Measurements from ENCODE around the gene ATXN1L. TPM values are rescaled to one million over a fixed set of nuclear protein-coding genes. Genes with fewer than 3 reads are reported as not detected.
"Not testable (repeated sequence)": the region's sequence is repeated elsewhere in the genome, so short reads cannot be mapped to it uniquely, and the experiment has no call there.

Gene ATXN1L
- total RNA-seq, 1 donor from 2014 or later = 28.3 TPM

DNA sequence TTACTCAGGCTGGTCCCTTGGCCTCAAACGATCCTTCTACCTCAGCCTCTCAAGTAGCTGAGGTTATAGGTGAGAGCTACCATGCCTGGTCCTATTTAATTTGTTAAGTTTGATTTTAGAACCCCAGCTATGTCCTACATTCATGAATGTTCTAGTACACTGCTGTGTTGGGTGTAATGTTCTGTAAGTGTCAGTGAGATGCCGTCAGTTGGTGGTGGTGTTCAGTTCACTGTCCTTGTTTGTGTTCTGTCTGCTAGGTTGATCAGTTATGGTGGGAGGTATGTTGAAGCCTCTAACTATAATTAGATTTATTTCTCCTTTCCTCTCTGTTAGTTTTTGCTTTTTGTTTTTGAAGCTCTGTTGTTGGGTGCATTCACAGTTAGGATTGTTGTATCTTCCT, 57.8 kb downstream of the ATXN1L start:
- H3K4me1 Mint-ChIP-seq = peaks cover 75% of the 10 kb centered on the region
- ChIA-PET CTCF (interaction anchor here (0.5 to 1.2 kb wide), 2 partner anchors 37 to 58 kb away, joined by 3 read pairs; no protein-coding TSS in a partner anchor), POLR2A (interaction anchor here (1.4 to 1.9 kb wide), 2 partner anchors 9 to 20 kb away, joined by 7 to 13 read pairs; partner anchors contain the start of gene ZNF821)

DNA sequence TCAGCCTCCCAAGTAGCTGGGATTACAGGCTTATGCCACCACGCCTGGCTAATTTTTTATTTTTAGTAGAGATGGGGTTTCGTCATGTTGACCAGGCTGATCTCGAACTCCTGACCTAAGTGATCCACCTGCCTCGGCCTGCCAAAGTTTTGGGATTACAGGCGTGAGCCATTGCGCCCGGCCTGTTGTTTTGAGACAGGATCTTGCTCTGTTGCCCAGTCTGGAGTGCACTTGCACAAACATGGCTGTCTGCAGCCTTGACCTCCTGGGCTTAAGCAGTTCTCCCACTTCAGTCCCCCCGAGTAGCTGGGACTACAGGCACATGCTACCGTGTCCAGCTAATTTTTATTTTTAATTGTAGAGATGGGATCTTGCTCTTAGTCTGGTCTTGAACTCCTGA, 58.5 kb downstream of the ATXN1L start:
- TF ChIP-seq, protein P1, sequence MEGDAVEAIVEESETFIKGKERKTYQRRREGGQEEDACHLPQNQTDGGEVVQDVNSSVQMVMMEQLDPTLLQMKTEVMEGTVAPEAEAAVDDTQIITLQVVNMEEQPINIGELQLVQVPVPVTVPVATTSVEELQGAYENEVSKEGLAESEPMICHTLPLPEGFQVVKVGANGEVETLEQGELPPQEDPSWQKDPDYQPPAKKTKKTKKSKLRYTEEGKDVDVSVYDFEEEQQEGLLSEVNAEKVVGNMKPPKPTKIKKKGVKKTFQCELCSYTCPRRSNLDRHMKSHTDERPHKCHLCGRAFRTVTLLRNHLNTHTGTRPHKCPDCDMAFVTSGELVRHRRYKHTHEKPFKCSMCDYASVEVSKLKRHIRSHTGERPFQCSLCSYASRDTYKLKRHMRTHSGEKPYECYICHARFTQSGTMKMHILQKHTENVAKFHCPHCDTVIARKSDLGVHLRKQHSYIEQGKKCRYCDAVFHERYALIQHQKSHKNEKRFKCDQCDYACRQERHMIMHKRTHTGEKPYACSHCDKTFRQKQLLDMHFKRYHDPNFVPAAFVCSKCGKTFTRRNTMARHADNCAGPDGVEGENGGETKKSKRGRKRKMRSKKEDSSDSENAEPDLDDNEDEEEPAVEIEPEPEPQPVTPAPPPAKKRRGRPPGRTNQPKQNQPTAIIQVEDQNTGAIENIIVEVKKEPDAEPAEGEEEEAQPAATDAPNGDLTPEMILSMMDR (IDR thresholded peaks at IDR 0.05) = no peak
- Mint-ChIP-seq H3K9me3 (no peaks in the 10 kb centered on the region), H3K27ac (no peak overlapping the region), H3K4me1 (peaks cover 77% of the 10 kb centered on the region), H3K36me3 (ENCODE audit: low read depth) (peaks cover 34% of the 10 kb centered on the region), H3K4me3 (no peak overlapping the region), H3K27me3 (no peaks in the 10 kb centered on the region)
- DNase-seq (no peak), ATAC-seq (ENCODE audit: low read depth) (no peak)
- ChIA-PET POLR2A (interaction anchor here (0.7 to 1.9 kb wide), 2 partner anchors 21 to 952 kb away, joined by 3 to 13 read pairs; partner anchors contain the start of gene ZNF821), CTCF (interaction anchor here (1.2 kb wide), 1 partner anchor 57 kb away, joined by 3 read pairs; no protein-coding TSS in a partner anchor)
- intact Hi-C loops (cut with micrococcal nuclease) = no loop called here

More for the DNA sequence above, 57.8 kb downstream of the ATXN1L start:
- Mint-ChIP-seq H3K27me3 (no peaks in the 10 kb centered on the region), H3K36me3 (ENCODE audit: low read depth) (peaks cover 31% of the 10 kb centered on the region), H3K27ac (no peak overlapping the region), H3K9me3 (no peaks in the 10 kb centered on the region), H3K4me3 (no peak overlapping the region)
- DNase-seq = no peak
- no peak for ATAC-seq (ENCODE audit: low read depth)
- intact Hi-C loops (cut with micrococcal nuclease) = no loop called here
- TF ChIP-seq, protein P1 (IDR thresholded peaks at IDR 0.05) = no peak

DNA sequence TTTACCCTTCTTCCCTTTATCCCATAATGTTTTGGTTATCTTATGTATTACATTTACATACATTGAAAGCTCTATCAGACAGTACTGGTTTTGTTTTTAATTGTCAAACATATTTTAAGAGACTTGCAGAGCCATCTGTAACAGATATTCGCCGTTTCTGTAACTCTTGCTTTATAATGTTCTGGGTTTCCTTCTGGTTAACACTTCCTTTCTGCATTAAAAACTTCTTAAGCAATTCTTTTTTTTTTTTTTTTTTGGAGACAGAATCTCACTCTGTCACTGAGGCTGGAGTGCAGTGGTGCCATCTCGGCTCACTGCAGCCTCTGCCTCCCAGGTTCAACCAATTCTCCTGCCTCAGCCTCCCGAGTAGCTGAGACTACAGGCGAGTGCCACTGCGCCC, 60.0 kb downstream of the ATXN1L start:
- ATAC-seq (ENCODE audit: low read depth) = not testable (repeated sequence)

More for the DNA sequence above, 60.0 kb downstream of the ATXN1L start:
- CTCF ChIA-PET; H3K4me3 Mint-ChIP-seq; intact Hi-C loops (cut with micrococcal nuclease); H3K27me3 Mint-ChIP-seq; H3K27ac Mint-ChIP-seq; H3K9me3 Mint-ChIP-seq; DNase-seq: not testable (repeated sequence)
- peaks cover 75% of the 10 kb centered on the region for H3K4me1 Mint-ChIP-seq
- H3K36me3 Mint-ChIP-seq (ENCODE audit: low read depth) = peaks cover 38% of the 10 kb centered on the region
- POLR2A ChIA-PET = interaction anchor here (1.1 kb wide), 1 partner anchor 9 kb away, joined by 3 read pairs; no protein-coding TSS in a partner anchor

Other genes starting within 250 kb of the ATXN1L start
- not detected in 2 replicates for gene MARVELD3, start 219.8 kb upstream of the ATXN1L start, total RNA-seq
- 9.2 and 10.0 TPM in 2 replicates for gene PHLPP2, start 121.3 kb upstream of the ATXN1L start, total RNA-seq
- 112 and 120 TPM in 2 replicates for gene AP1G1, start 37.1 kb upstream of the ATXN1L start, total RNA-seq
- 10.6 and 13.6 TPM in 2 replicates for gene ZNF821, start 38.2 kb downstream of the ATXN1L start, total RNA-seq
- 199 and 206 TPM in 2 replicates for gene IST1, start 49.6 kb downstream of the ATXN1L start, total RNA-seq
- not detected in 2 replicates for gene PKD1L3, start 154.4 kb downstream of the ATXN1L start, total RNA-seq
- gene DHODH, start 162.8 kb downstream of the ATXN1L start, total RNA-seq = 12.0 and 13.0 TPM in 2 replicates
- not detected in 2 replicates for gene HP, start 208.5 kb downstream of the ATXN1L start, total RNA-seq
- gene HPR, start 217.2 kb downstream of the ATXN1L start, total RNA-seq = not detected in 2 replicates
- gene TXNL4B, start 247.6 kb downstream of the ATXN1L start, total RNA-seq = 13.1 and 13.8 TPM in 2 replicates
- 107 and 118 TPM in 2 replicates for gene DHX38, start 247.9 kb downstream of the ATXN1L start, total RNA-seq

Measured in activated B cell treated with CpG ODN at 0.5 μM for 24 hours (primary cell).